GM12874 (cell line): ENCODE results near the gene CHN1.

ENCODE experiments used
- TF ChIP-seq, protein P1 (sequence below): IDR thresholded peaks from 2 replicates; pipeline ENCODE4 v1.5.1; 2011; ENCODE audit warnings: low read depth, mild to moderate bottlenecking, control low read depth, low read length, moderate library complexity; ENCODE audit not compliant: insufficient read depth

The CHN1 gene

DNA sequence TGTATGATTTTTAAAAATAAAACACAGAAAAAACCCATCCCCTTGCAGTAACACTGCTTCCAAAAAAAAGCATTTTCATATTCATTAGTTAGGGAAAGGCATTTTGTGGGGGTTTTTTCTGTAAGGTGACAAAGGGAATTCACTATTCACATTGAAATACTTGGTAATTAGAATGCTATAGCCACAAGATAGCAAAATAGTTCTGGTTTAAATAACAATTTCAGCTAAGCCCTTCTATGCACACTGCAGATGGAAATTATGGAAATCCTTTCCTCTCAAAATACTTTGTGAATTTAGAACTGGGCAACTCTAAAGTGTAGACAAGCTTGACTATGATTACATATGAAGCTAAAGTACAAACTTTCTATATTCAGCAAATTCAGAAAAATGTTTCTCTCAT, 138.8 kb downstream of the CHN1 start:
- TF ChIP-seq, protein P1, sequence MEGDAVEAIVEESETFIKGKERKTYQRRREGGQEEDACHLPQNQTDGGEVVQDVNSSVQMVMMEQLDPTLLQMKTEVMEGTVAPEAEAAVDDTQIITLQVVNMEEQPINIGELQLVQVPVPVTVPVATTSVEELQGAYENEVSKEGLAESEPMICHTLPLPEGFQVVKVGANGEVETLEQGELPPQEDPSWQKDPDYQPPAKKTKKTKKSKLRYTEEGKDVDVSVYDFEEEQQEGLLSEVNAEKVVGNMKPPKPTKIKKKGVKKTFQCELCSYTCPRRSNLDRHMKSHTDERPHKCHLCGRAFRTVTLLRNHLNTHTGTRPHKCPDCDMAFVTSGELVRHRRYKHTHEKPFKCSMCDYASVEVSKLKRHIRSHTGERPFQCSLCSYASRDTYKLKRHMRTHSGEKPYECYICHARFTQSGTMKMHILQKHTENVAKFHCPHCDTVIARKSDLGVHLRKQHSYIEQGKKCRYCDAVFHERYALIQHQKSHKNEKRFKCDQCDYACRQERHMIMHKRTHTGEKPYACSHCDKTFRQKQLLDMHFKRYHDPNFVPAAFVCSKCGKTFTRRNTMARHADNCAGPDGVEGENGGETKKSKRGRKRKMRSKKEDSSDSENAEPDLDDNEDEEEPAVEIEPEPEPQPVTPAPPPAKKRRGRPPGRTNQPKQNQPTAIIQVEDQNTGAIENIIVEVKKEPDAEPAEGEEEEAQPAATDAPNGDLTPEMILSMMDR: no peak

DNA sequence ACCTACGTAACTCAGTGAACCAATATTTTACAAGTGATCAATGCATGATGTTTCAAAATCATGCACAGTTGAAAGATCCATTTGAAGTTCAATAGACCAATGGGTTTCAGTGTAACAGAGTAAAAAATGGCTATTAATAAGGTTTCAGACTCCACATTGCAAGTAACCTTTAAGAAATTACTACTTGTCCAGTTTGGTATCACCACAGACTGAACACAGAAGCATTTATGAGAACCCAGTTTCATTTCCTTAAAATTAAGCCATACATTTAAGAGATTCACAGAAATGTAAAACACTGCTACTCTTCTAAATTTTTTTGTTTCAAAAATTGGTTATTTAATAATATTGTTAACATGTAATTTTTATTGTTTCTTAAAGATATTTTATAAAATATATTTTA, 142.0 kb downstream of the CHN1 start:
- TF ChIP-seq, protein P1: no peak

DNA sequence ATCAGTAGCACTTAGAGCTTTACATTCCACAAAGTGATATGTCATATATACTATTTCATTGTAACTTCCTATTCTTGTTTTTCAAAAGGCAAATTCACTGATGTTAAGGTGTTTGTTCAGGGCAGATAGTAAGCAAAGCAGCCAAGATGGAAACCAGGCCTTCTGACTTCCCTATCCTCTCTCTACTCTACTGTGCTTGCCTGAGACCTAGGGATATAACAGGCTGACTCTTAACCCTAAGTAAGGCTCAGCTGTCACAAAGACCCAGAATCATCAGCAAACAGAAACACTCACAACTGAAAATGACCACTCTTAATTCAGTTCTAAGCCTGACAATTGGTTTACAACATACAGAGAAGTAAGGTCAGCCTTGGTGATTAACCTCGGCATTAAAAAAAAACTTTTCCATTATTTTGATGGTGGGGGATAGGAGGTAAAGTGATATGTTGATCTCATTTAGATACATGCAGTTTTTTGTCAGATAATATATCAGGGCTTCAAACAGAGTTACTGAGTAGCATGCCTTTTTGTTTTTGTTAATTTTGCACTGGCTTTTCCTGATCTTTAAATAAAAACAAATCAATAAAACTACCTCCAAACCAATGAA, 145.5 kb downstream of the CHN1 start:
- TF ChIP-seq, protein P1: no peak

DNA sequence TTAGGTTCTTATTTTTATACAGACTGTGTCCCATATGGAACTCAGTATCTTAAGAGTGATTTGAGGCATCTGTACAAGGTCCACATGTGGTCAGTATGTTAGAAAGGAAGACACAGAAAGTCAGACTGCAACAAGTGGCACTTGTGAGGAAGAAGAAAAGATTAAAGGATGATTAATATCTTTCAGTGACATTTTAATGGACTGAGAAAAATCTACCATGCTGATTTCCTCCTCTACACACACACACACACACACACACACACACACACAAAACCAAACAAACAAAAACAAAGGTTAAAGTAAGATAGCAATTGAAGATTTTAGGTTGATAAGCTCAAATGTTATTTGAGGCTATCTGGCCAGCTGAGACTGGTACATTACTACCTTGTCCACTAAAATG, 146.4 kb downstream of the CHN1 start:
- TF ChIP-seq, protein P1: no peak

DNA sequence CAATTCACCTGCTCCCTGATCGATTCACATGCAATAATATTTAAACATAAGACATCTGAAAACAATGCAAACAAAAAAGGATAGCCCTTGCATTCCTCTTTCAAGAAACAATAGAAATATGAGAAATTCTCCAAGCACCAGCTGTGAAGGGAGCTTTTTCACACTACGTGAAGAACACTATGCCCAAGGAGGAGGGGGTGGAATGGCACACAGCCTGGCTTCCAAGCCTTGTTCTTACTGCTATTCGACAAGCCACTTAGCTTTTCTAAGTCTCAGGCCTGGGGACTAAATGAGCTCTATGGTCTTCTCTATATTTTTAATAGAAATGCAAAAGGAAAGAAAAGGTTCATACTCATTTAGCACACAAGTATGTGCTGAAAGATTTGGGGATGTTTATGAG, 148.7 kb downstream of the CHN1 start:
- TF ChIP-seq, protein P1: no peak

DNA sequence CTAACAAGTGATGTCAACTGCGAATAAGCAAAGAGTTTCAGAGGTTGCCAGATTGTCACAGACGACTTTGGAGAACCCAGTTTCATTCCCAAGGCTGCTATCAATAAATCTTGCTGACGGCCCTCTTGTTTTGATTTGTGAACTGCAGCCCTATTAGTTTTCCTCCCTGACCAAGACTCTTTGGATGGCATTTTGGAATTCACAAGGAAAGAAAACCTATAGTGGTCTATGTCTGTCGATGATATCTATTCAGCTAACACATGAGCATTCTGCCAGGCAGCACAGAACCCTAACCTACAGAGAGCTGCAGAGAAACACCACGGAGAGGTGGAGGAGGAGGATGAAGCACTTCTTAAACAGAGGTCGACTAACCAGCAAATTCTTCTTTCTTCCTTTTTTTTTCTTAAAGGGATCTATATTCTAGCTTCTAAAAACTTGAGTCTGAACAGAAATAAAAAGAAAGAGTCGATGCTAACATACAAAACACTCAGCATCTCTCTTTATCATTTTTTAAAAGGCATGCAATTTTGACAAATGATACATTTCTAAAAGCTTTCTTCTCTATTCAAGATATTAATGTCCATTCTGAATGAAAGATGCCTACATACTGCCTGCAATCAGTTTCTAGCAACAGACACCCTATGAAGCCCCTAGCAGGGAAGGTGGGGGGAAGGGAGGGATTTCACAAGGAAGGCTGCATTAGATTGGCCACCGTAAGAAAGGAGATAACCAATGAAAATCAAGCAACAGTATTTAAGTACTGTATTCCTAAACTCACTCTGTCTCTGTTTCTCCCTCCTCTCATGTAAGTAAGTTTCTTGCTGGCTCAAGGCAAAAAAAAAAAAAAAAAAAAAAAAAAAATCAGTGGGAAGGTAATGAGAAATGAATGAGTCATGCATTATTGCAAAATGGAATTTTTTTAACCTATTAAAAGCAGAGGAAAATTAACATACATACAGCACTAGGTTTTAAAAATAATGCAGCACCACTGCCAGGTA, 157.9 kb downstream of the CHN1 start:
- TF ChIP-seq, protein P1: no peak

DNA sequence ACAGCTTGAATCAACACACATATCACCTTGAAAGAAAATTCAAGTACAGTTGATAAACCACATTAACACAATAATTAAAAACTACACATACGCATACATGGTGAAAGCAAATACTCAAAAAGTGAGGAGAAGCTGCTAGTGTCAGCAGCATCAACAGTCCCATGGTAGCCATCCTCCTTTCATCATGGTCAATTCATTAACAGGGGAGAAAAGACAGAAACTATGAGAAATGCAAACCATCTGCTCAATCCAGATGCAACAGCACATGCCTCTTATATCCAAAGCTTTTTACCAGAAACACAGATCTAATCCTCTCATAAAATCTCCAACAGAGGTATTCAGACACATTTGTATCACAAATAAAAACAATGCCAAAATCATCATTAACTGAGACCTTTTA, 159.0 kb downstream of the CHN1 start:
- TF ChIP-seq, protein P1: no peak
